G401.6 (cell line): ENCODE results near the gene SENP1.
"Not testable (repeated sequence)": the region's sequence is repeated elsewhere in the genome, so short reads cannot be mapped to it uniquely, and the experiment has no call there.

ENCODE experiments used
- FAIRE-seq: peaks from 2 replicates; lab custom pipeline; 2012; peaks lifted over from hg19 to GRCh38; lab: Jason Lieb, UNC

The SENP1 gene

GRCh38 chr12:48105867-48106680, at the start of gene SENP1:
Gene SENP1 (minus strand): TSS chr12:48106079. CDS start chr12:48101472, 4,607 bp downstream.
- no peak for FAIRE-seq

- FAIRE-seq: no peak
Measured at GRCh38 chr12:48151103-48151771, 45.4 kb upstream of the SENP1 start.

- no peak for FAIRE-seq
Measured at GRCh38 chr12:48145981-48146380, 40.1 kb upstream of the SENP1 start.

- no peak for FAIRE-seq
Measured at GRCh38 chr12:48143898-48144297, 38.0 kb upstream of the SENP1 start.

GRCh38 chr12:48142818-48143674, 37.2 kb upstream of the SENP1 start:
- FAIRE-seq: no peak

- no peak for FAIRE-seq
Measured at GRCh38 chr12:48135027-48135426, 29.1 kb upstream of the SENP1 start.

- FAIRE-seq: no peak
Measured at GRCh38 chr12:48132826-48133225, 26.9 kb upstream of the SENP1 start.

- FAIRE-seq: no peak
Measured at GRCh38 chr12:48131517-48131916, 25.6 kb upstream of the SENP1 start.

- FAIRE-seq: no peak
Measured at GRCh38 chr12:48129376-48129775, 23.5 kb upstream of the SENP1 start.

GRCh38 chr12:48128800-48129199, 22.9 kb upstream of the SENP1 start:
- FAIRE-seq: no peak

GRCh38 chr12:48126953-48127630, 21.2 kb upstream of the SENP1 start:
- FAIRE-seq: no peak

GRCh38 chr12:48125985-48126384, 20.1 kb upstream of the SENP1 start:
- no peak for FAIRE-seq

- not testable (repeated sequence) for FAIRE-seq
Measured at GRCh38 chr12:48125542-48125941, 19.7 kb upstream of the SENP1 start.

GRCh38 chr12:48123169-48123568, 17.3 kb upstream of the SENP1 start:
- FAIRE-seq: no peak

- FAIRE-seq: no peak
Measured at GRCh38 chr12:48122065-48122834, 16.4 kb upstream of the SENP1 start.

GRCh38 chr12:48121522-48121921, 15.6 kb upstream of the SENP1 start:
- no peak for FAIRE-seq

- no peak for FAIRE-seq
Measured at GRCh38 chr12:48119834-48120195, 13.9 kb upstream of the SENP1 start.

GRCh38 chr12:48119078-48119833, 13.4 kb upstream of the SENP1 start, which contains the start of gene PFKM:
Gene PFKM (plus strand): TSS chr12:48119364. CDS start chr12:48122775, 3,411 bp downstream.
- peak; percentile 97 for FAIRE-seq

- FAIRE-seq: no peak
Measured at GRCh38 chr12:48118284-48118871, 12.5 kb upstream of the SENP1 start.

- no peak for FAIRE-seq
Measured at GRCh38 chr12:48115957-48116356, 10.1 kb upstream of the SENP1 start.
